GM21526 (cell line): ENCODE measurements around the gene SLC35F2.

Experiments
- ATAC-seq: cut with Tn5 transposase; IDR thresholded peaks from one replicate; pipeline ENCODE4 v1.9.1; 2021; ENCODE audit warnings: moderate library complexity; ENCODE audit not compliant: unreplicated experiment, low FRiP score

SLC35F2 gene

GRCh38 chr11:107743191-107743590, 115.4 kb downstream of the SLC35F2 start:
- ATAC-seq, result no peak

GRCh38 chr11:107741044-107741823, 117.4 kb downstream of the SLC35F2 start:
- ATAC-seq, result peak; percentile 67
